ENCODE measurements around the gene CCNI.

DNA sequence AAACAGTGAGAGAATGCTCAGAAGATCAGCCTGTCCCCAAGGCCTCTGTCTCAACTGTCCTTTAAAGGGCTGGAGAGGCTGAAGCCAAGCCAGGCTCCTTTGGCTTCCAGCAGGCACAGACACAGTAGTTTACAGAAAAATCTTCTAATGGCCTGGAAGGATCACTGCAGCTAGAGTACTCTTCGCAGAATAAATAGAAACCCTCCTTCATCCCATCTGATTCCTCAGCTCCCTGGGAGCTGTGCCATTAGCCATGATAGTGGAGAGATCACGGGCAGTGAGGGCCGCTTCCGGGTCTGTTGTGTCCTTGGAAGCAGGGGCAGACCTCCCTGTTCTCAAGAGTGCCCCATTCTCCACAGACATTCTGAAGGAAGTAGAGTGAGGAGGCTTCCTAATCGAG is 63.1 kb downstream of the CCNI start:
- TF ChIP-seq, protein P1, sequence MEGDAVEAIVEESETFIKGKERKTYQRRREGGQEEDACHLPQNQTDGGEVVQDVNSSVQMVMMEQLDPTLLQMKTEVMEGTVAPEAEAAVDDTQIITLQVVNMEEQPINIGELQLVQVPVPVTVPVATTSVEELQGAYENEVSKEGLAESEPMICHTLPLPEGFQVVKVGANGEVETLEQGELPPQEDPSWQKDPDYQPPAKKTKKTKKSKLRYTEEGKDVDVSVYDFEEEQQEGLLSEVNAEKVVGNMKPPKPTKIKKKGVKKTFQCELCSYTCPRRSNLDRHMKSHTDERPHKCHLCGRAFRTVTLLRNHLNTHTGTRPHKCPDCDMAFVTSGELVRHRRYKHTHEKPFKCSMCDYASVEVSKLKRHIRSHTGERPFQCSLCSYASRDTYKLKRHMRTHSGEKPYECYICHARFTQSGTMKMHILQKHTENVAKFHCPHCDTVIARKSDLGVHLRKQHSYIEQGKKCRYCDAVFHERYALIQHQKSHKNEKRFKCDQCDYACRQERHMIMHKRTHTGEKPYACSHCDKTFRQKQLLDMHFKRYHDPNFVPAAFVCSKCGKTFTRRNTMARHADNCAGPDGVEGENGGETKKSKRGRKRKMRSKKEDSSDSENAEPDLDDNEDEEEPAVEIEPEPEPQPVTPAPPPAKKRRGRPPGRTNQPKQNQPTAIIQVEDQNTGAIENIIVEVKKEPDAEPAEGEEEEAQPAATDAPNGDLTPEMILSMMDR (conservative IDR thresholded peaks at IDR 0.05) = no peak
- no peak for TF ChIP-seq ZFX (IDR thresholded peaks at IDR 0.05)
